ENCODE measurements around the gene RAB4A. TPM values are rescaled to one million over a fixed set of nuclear protein-coding genes. Genes with fewer than 3 reads are reported as not detected.

Gene RAB4A
- total and polyA plus RNA-seq, 2 of the 13 experiments (the other 11 are each of a cell fraction or from before 2014, with no cell fraction given) = 56.0 to 80.1 TPM

DNA sequence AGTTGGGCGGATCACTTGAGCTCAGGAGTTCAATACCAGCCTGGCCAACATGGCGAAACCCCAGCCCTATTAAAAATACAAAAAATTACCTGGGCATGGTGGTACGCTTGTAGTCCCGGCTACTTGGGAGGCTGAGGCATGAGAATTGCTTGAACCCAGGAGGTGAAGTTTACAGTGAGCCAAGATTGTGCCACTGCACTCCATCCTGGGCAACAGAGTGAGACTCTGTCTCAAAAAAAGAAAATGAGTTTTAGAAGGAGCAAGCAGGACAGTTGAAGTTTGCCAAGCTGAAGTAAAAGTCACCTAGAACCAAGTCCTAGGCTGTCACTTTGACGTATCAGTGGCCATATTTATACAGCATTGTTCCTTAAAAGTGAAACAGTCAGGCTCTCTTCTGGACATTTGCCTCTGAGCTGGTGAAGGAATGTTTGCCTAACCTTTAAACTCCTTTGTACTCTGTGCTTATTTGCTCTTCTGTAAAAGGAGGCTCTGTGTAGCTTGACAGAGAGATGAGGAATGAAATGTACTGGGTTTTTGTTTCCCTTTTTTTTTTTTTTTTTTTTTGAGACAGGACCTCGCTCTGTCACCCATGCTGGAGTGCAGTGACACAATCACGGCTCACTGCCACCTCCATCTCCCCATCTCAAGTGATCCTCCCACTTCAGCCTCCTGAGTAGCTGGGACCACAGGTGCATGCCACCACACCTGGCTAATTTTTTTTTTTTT is 2.8 kb downstream of the RAB4A start (continued):
- TF ChIP-seq ZNF318 (CRISPR knock-in tag; IDR thresholded peaks at IDR 0.05) (no peak), NFATC3 (CRISPR knock-in tag; IDR thresholded peaks at IDR 0.05) (no peak), ZFP36L1 (CRISPR knock-in tag; IDR thresholded peaks at IDR 0.05) (no peak), ZMAT5 (CRISPR knock-in tag; IDR thresholded peaks at IDR 0.05; ENCODE audit: borderline replicate concordance, low read depth) (no peak), FIP1L1 (IDR thresholded peaks at IDR 0.05; ENCODE audit: borderline replicate concordance, insufficient read depth, low read depth, low read length) (no peak), EED (CRISPR knock-in tag; IDR thresholded peaks at IDR 0.05) (no peak), NFIB (CRISPR knock-in tag; IDR thresholded peaks at IDR 0.05; ENCODE audit: borderline replicate concordance) (no peak), SIX4 (CRISPR knock-in tag; IDR thresholded peaks at IDR 0.05) (0 out of 2 replicates have a peak, but pooled peaks have one; percentile 37), ZNF605 (CRISPR knock-in tag; IDR thresholded peaks at IDR 0.05) (0 out of 2 replicates have a peak, but pooled peaks have one; percentile 54), SRSF1 (optimal IDR thresholded peaks at IDR 0.05; ENCODE audit: low read depth, low read length) (no peak), ZNF362 (CRISPR knock-in tag; IDR thresholded peaks at IDR 0.05; ENCODE audit: borderline replicate concordance) (peak; percentile 97), NR1H2 (CRISPR knock-in tag; IDR thresholded peaks at IDR 0.05; ENCODE audit: borderline replicate concordance, low read depth) (no peak)
- TF ChIP-seq, protein P1, sequence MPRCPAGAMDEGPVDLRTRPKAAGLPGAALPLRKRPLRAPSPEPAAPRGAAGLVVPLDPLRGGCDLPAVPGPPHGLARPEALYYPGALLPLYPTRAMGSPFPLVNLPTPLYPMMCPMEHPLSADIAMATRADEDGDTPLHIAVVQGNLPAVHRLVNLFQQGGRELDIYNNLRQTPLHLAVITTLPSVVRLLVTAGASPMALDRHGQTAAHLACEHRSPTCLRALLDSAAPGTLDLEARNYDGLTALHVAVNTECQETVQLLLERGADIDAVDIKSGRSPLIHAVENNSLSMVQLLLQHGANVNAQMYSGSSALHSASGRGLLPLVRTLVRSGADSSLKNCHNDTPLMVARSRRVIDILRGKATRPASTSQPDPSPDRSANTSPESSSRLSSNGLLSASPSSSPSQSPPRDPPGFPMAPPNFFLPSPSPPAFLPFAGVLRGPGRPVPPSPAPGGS (CRISPR knock-in tag; IDR thresholded peaks at IDR 0.05) = no peak
- TF ChIP-seq, protein P2, sequence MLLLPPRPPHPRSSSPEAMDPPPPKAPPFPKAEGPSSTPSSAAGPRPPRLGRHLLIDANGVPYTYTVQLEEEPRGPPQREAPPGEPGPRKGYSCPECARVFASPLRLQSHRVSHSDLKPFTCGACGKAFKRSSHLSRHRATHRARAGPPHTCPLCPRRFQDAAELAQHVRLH (CRISPR knock-in tag; IDR thresholded peaks at IDR 0.05; ENCODE audit: borderline replicate concordance, low read depth) = no peak; the same call in 1 of the 2 replicates

Measured in HepG2 (cell line).